Mesenchymal stem cell (in vitro differentiated cells and primary cell): ENCODE measurements around the gene PHKB.

Experiments used
- DNase-seq: peaks from one replicate; pipeline ENCODE4 v3.0.0-alpha.2; 2013
- H2AFZ ChIP-seq: one replicate; pipeline ENCODE4 v1.6.1; 2013; ENCODE audit warnings: low read depth, mild to moderate bottlenecking, control low read depth, inconsistent platforms, low read length, moderate library complexity
- H2AK5ac ChIP-seq: 2 replicates; pipeline ENCODE4 v1.6.1; 2013; ENCODE audit warnings: low read length, moderate library complexity, mild to moderate bottlenecking, inconsistent platforms; ENCODE audit not compliant: severe bottlenecking
- H2BK120ac ChIP-seq: one replicate; pipeline ENCODE4 v1.6.1; 2013; ENCODE audit warnings: low read depth, mild to moderate bottlenecking, inconsistent platforms, low read length, moderate library complexity
- H2BK12ac ChIP-seq, 2 experiments: one replicate each; pipeline ENCODE4 v1.6.1; 2013; ENCODE audit warnings: inconsistent platforms in 2 of 2, low read length in 2 of 2, mild to moderate bottlenecking in 2 of 2, moderate library complexity in 2 of 2, control low read depth in 1 of 2
- H2BK15ac ChIP-seq: one replicate; pipeline ENCODE4 v1.6.1; 2013; ENCODE audit warnings: mild to moderate bottlenecking, low read depth, inconsistent platforms; ENCODE audit not compliant: poor library complexity, severe bottlenecking
- H2BK5ac ChIP-seq: 2 replicates; pipeline ENCODE4 v1.6.1; 2013; ENCODE audit warnings: low read depth, mild to moderate bottlenecking, low read length, control low read depth, inconsistent platforms; ENCODE audit not compliant: poor library complexity, severe bottlenecking
- H3K14ac ChIP-seq, 2 experiments: one replicate each; pipeline ENCODE4 v1.6.1; 2013; ENCODE audit warnings: inconsistent platforms in 2 of 2, low read length in 2 of 2, control low read depth in 1 of 2, mild to moderate bottlenecking in 1 of 2, moderate library complexity in 1 of 2
- H3K18ac ChIP-seq, 2 experiments: one replicate each; pipeline ENCODE4 v1.6.1; 2013; ENCODE audit warnings: inconsistent platforms in 2 of 2, low read length in 2 of 2, control low read depth in 1 of 2, low read depth in 1 of 2, mild to moderate bottlenecking in 1 of 2
- H3K23ac ChIP-seq, 2 experiments: one replicate each; pipeline ENCODE4 v1.6.1; 2013; ENCODE audit warnings: inconsistent platforms in 2 of 2, low read length in 2 of 2, mild to moderate bottlenecking in 2 of 2, moderate library complexity in 2 of 2, control low read depth in 1 of 2
- H3K27ac ChIP-seq: 2 replicates; pipeline ENCODE4 v1.5.1; 2013; ENCODE audit warnings: mild to moderate bottlenecking, moderate library complexity, low read length, control low read depth, inconsistent platforms; ENCODE audit not compliant: poor library complexity, severe bottlenecking
- H3K27me3 ChIP-seq, 2 experiments: 2 replicates each; pipeline versions ENCODE4 v1.6.1 to v1.7.0; 2013; ENCODE audit warnings: low read length in 2 of 2, mild to moderate bottlenecking in 2 of 2, moderate library complexity in 2 of 2, control low read depth in 1 of 2, inconsistent platforms in 1 of 2; ENCODE audit not compliant: control insufficient read depth in 1 of 2, insufficient read depth in 1 of 2
- H3K36me3 ChIP-seq, 2 experiments: 2 replicates each; pipeline versions ENCODE4 v1.6.1 to v1.7.0; 2013; ENCODE audit warnings: low read length in 2 of 2, control low read depth in 1 of 2, inconsistent platforms in 1 of 2, low read depth in 1 of 2, mild to moderate bottlenecking in 1 of 2; ENCODE audit not compliant: insufficient read depth in 2 of 2, control insufficient read depth in 1 of 2
- H3K4ac ChIP-seq, 2 experiments: one replicate each; pipeline ENCODE4 v1.6.1; 2013; ENCODE audit warnings: inconsistent platforms in 2 of 2, low read length in 2 of 2, mild to moderate bottlenecking in 2 of 2, moderate library complexity in 2 of 2, control low read depth in 1 of 2, low read depth in 1 of 2
- H3K4me1 ChIP-seq: 2 replicates; pipeline ENCODE4 v1.6.1; 2013; ENCODE audit warnings: low read depth, low read length, control low read depth; ENCODE audit not compliant: control insufficient read depth, insufficient read depth
- H3K4me2 ChIP-seq: 2 replicates; pipeline ENCODE4 v1.6.1; 2013; ENCODE audit warnings: low read length, mild to moderate bottlenecking, inconsistent platforms; ENCODE audit not compliant: poor library complexity, severe bottlenecking
- H3K4me3 ChIP-seq, 2 experiments: 2 replicates each; pipeline versions ENCODE4 v1.5.1 to v1.7.0; 2013; ENCODE audit warnings: low read length in 2 of 2, mild to moderate bottlenecking in 2 of 2, control low read depth in 1 of 2, low read depth in 1 of 2; ENCODE audit not compliant: insufficient read depth in 1 of 2
- H3K79me1 ChIP-seq: replicated peaks from 2 replicates; pipeline ENCODE4 v1.6.1; 2013; ENCODE audit warnings: mild to moderate bottlenecking, control low read depth, low read length, inconsistent platforms; ENCODE audit not compliant: poor library complexity, severe bottlenecking
- H3K9ac ChIP-seq: 2 replicates; pipeline ENCODE4 v1.7.0; 2013; ENCODE audit warnings: mild to moderate bottlenecking, low read length, moderate library complexity
- H3K9me3 ChIP-seq: 2 replicates; pipeline ENCODE4 v1.7.0; 2013; ENCODE audit warnings: mild to moderate bottlenecking, low read length; ENCODE audit not compliant: control insufficient read depth
- H4K8ac ChIP-seq: one replicate; pipeline ENCODE4 v1.6.1; 2013; ENCODE audit warnings: inconsistent platforms, mild to moderate bottlenecking, low read length, moderate library complexity
- H4K91ac ChIP-seq: one replicate; pipeline ENCODE4 v1.6.1; 2013; ENCODE audit warnings: mild to moderate bottlenecking, low read length, inconsistent platforms
- WGBS: methylation state at CpG from one replicate; pipeline ENCODE4 v1.1.7; 2013; ENCODE audit warnings: mixed read lengths; 5-methylcytosine and 5-hydroxymethylcytosine counted together

The PHKB gene

GRCh38 chr16:47600376-47600775 lies 139.2 kb downstream of the PHKB start:
- Histone ChIP-seq H3K4ac (no peak overlapping the region), H3K9me3 (no peaks in the 10 kb centered on the region), H4K8ac (no peak overlapping the region), H3K14ac (no peak overlapping the region), H2AK5ac (no peak overlapping the region), H2BK5ac (no peak overlapping the region), H4K91ac (no peak overlapping the region), H2BK12ac (no peak overlapping the region), H3K79me1 (peaks cover 1% of the 10 kb centered on the region), H3K4me2 (no peak overlapping the region), H2BK120ac (no peak overlapping the region), H3K18ac (no peak overlapping the region), H3K27me3 (no peaks in the 10 kb centered on the region), H3K23ac (no peak overlapping the region), H3K36me3 (peaks cover 0 to 3% of the 10 kb centered on the region in 2 experiments), H3K27ac (no peak overlapping the region), H2BK15ac (no peak overlapping the region), H3K4me3 (no peak overlapping the region), H3K4me1 (no peaks in the 10 kb centered on the region), H3K9ac (no peak overlapping the region), H2AFZ (no peak overlapping the region)
- DNase-seq: no peak
- no CpG with 5 or more reads among the region's 6 CpGs for WGBS

GRCh38 chr16:47604306-47604705 lies 143.2 kb downstream of the PHKB start:
- H3K79me1 ChIP-seq: peaks cover 1% of the 10 kb centered on the region
- H3K27ac ChIP-seq: no peak overlapping the region
- no peak overlapping the region for H3K9ac ChIP-seq
- no peaks in the 10 kb centered on the region for H3K9me3 ChIP-seq
- no peaks in the 10 kb centered on the region for H3K27me3 ChIP-seq
- H3K4me1 ChIP-seq: no peaks in the 10 kb centered on the region
- DNase-seq: no peak
- H3K14ac ChIP-seq: no peak overlapping the region
- H3K4me3 ChIP-seq: no peak overlapping the region
- no peak overlapping the region for H2BK12ac ChIP-seq
- H3K4ac ChIP-seq: no peak overlapping the region
- no peak overlapping the region for H4K91ac ChIP-seq
- H3K23ac ChIP-seq: no peak overlapping the region
- H3K4me2 ChIP-seq: no peak overlapping the region
- no peak overlapping the region for H3K18ac ChIP-seq
- H2BK120ac ChIP-seq: no peak overlapping the region
- no peak overlapping the region for H2BK15ac ChIP-seq
- peaks cover 0 to 5% of the 10 kb centered on the region in 2 experiments for H3K36me3 ChIP-seq
- H2AK5ac ChIP-seq: no peak overlapping the region
- H2BK5ac ChIP-seq: no peak overlapping the region
- no peak overlapping the region for H2AFZ ChIP-seq
- H4K8ac ChIP-seq: no peak overlapping the region

GRCh38 chr16:47611042-47611441 lies 149.9 kb downstream of the PHKB start:
- 98% methylated on average over 2 of the region's 2 CpGs for WGBS
- no peak overlapping the region for H3K27ac ChIP-seq
- no peak overlapping the region for H2BK12ac ChIP-seq

GRCh38 chr16:47611848-47612493 lies 150.8 kb downstream of the PHKB start:
- Histone ChIP-seq H3K4me1 (no peaks in the 10 kb centered on the region), H2AK5ac (no peak overlapping the region), H3K27me3 (no peaks in the 10 kb centered on the region), H3K23ac (no peak overlapping the region), H3K18ac (no peak overlapping the region), H3K9ac (no peak overlapping the region), H2BK12ac (no peak overlapping the region), H3K4ac (no peak overlapping the region), H3K4me2 (no peak overlapping the region), H2BK120ac (no peak overlapping the region), H3K4me3 (no peak overlapping the region), H3K79me1 (peaks cover 7% of the 10 kb centered on the region), H2BK15ac (no peak overlapping the region), H3K9me3 (no peaks in the 10 kb centered on the region), H2BK5ac (no peak overlapping the region), H3K36me3 (peaks cover 3 to 16% of the 10 kb centered on the region in 2 experiments), H3K27ac (no peak overlapping the region), H3K14ac (no peak overlapping the region), H4K8ac (no peak overlapping the region), H2AFZ (no peak overlapping the region), H4K91ac (no peak overlapping the region)
- 99% methylated on average over 3 of the region's 4 CpGs for WGBS
- DNase-seq: no peak

More at GRCh38 chr16:47611042-47611441, 149.9 kb downstream of the PHKB start:
- Histone ChIP-seq H3K4me1 (no peaks in the 10 kb centered on the region), H3K18ac (no peak overlapping the region), H2BK5ac (no peak overlapping the region), H2AK5ac (no peak overlapping the region), H2BK15ac (no peak overlapping the region), H4K8ac (no peak overlapping the region), H3K27me3 (no peaks in the 10 kb centered on the region), H3K14ac (no peak overlapping the region), H4K91ac (no peak overlapping the region), H3K23ac (no peak overlapping the region), H3K9me3 (no peaks in the 10 kb centered on the region), H3K4me3 (no peak overlapping the region), H3K4ac (no peak overlapping the region), H3K9ac (no peak overlapping the region), H2BK120ac (no peak overlapping the region), H3K4me2 (no peak overlapping the region), H3K36me3 (peaks cover 3 to 21% of the 10 kb centered on the region in 2 experiments), H2AFZ (no peak overlapping the region), H3K79me1 (peaks cover 5% of the 10 kb centered on the region)
- DNase-seq: no peak
